SJSA1 (cell line): ENCODE results near the gene TEX35. TPM values are rescaled to one million over a fixed set of nuclear protein-coding genes. Genes with fewer than 3 reads are reported as not detected.

ENCODE experiments used
- DNase-seq, 2 experiments: peaks; one replicate each; pipeline ENCODE4 v3.0.0-alpha.2; 2015 to 2020; ENCODE audit warnings: low spot score in 2 of 2, low read depth in 1 of 2
- H3K27ac ChIP-seq: fragments of 250-450 bp; sonication (Bioruptor Pico); 2 replicates; pipeline ENCODE4 v1.5.1; 2020; ENCODE audit warnings: mild to moderate bottlenecking, moderate library complexity
- H3K27me3 ChIP-seq: fragments of 250-450 bp; sonication (Bioruptor Pico); replicated peaks from 2 replicates; pipeline ENCODE4 v1.5.1; 2020; ENCODE audit warnings: mild to moderate bottlenecking, moderate library complexity
- H3K36me3 ChIP-seq: fragments of 250-450 bp; sonication (Bioruptor Pico); 2 replicates; pipeline ENCODE4 v1.5.1; 2020; ENCODE audit warnings: mild to moderate bottlenecking
- H3K4me1 ChIP-seq: fragments of 250-450 bp; sonication (Bioruptor Pico); replicated peaks from 2 replicates; pipeline ENCODE4 v1.6.1; 2021; ENCODE audit warnings: mild to moderate bottlenecking
- H3K4me3 ChIP-seq: fragments of 250-450 bp; sonication (Bioruptor Pico); 2 replicates; pipeline ENCODE4 v1.5.1; 2020; ENCODE audit warnings: mild to moderate bottlenecking
- H3K9me3 ChIP-seq: fragments of 250-450 bp; sonication (Bioruptor Pico); replicated peaks from 2 replicates; pipeline ENCODE4 v1.5.1; 2020; ENCODE audit warnings: mild to moderate bottlenecking
- total RNA-seq: library from RNA; depleted of rRNA; stranded (reverse); fragments of >200 nt; shearing (Covaris generic); gene quantifications from 2 replicates; pipeline ENCODE4 v1.2.3, GENCODE V29; 2014

Gene TEX35
- total RNA-seq, 1 experiment from 2014 or later: not detected

- H3K27ac ChIP-seq: no peak overlapping the region
- H3K4me3 ChIP-seq: no peak overlapping the region
- no peaks in the 10 kb centered on the region for H3K36me3 ChIP-seq
- peaks cover 22% of the 10 kb centered on the region for H3K4me1 ChIP-seq
- no peak for DNase-seq
- H3K27me3 ChIP-seq: no peaks in the 10 kb centered on the region
- H3K9me3 ChIP-seq: no peaks in the 10 kb centered on the region
Observed at GRCh38 chr1:178533121-178533946, 20.4 kb downstream of the TEX35 start.

DNA sequence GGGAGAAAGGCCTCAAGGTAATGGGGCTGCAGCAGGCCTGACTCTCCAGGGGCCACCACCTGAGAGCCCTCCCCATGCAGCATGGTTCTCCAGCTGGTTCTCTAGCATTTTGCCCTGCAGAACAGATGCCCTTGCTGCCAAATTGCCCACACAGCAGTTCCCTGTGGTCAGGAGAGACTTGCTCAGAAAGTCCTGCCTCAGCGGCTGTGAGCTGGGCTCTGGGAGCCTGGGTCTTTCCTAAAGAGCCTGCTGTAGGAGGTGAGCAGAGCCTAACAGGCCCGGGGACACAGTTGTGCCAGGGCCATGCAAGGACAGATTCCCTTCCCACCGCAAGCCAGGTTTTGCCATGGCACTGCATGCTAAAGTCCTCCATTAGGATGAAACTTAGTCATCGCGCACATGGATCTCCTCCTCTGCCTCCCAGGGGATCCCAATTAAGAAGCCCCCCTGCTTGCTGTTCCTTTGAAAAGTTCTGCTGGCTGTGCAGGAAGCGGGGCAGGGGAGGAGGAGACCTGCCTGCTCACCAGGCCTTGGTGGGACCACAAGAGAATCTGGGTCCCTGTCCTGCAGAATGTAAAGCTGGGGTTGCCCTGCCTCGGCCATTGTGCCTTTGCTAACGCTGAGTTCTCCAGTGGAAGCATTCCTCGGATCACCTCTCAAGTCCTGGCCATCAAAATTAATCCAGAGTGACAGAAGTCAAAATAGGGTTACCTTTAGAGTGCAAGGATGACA, 21.4 kb downstream of the TEX35 start:
- peaks cover 30% of the 10 kb centered on the region for H3K4me1 ChIP-seq

GRCh38 chr1:178536329-178536728, 23.4 kb downstream of the TEX35 start:
- Histone ChIP-seq H3K27ac (no peak overlapping the region), H3K4me1 (peaks cover 27% of the 10 kb centered on the region; the same call in 1 of the 2 replicates), H3K4me3 (no peak overlapping the region), H3K27me3 (no peaks in the 10 kb centered on the region), H3K36me3 (no peaks in the 10 kb centered on the region), H3K9me3 (no peaks in the 10 kb centered on the region)
- no peak for DNase-seq

More for the DNA sequence above, 21.4 kb downstream of the TEX35 start:
- no peak overlapping the region for H3K4me3 ChIP-seq
- no peaks in the 10 kb centered on the region for H3K36me3 ChIP-seq
- no peaks in the 10 kb centered on the region for H3K9me3 ChIP-seq
- no peaks in the 10 kb centered on the region for H3K27me3 ChIP-seq
- H3K27ac ChIP-seq: no peak overlapping the region
- no peak for DNase-seq

- Histone ChIP-seq H3K4me1 (peaks cover 29% of the 10 kb centered on the region), H3K27me3 (no peaks in the 10 kb centered on the region), H3K4me3 (no peak overlapping the region), H3K36me3 (no peaks in the 10 kb centered on the region), H3K27ac (no peak overlapping the region), H3K9me3 (no peaks in the 10 kb centered on the region)
- no peak for DNase-seq
Observed at GRCh38 chr1:178536844-178537371, 24.0 kb downstream of the TEX35 start.

DNA sequence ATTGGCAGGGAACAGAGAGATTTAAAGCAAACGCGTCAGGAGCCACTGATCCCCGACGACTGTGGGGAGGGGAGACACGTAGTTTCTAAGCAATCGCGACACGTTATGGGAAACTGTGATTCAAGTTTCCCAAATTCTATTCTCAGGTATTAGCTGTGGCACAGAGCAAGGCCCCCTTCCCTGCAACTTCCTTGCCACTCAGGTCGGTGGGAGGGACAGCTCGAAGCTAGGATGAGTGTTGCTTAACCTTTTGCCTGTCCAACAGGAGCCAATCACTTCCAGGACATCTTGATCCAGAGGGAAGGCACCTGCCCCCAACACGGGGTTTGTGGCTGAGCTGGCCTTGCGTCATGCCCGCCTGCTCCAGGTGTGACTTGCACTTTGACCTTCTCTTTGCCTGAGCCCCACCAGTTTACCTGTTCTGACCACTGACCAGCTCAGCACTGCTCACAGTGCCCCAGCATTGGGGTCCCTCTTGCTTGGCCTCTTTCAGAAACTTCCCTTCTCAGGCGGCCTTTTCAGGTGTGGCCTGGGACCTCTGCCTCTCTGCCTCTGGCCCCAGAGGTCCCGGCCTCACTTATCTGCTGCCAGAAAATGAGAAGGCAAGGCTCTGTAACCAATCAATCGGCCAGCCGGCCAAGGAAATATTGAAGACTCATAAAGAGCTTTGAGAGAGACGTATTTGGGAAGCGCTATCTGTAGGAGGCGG, 24.6 kb downstream of the TEX35 start:
- H3K4me3 ChIP-seq: no peak overlapping the region

GRCh38 chr1:178538192-178538916, 25.4 kb downstream of the TEX35 start:
- Histone ChIP-seq H3K4me3 (no peak overlapping the region), H3K36me3 (no peaks in the 10 kb centered on the region), H3K4me1 (peaks cover 37% of the 10 kb centered on the region), H3K27me3 (no peaks in the 10 kb centered on the region), H3K27ac (no peak overlapping the region), H3K9me3 (no peaks in the 10 kb centered on the region)
- peak in 1 of 2 experiments; percentile 18 for DNase-seq

More for the DNA sequence above, 24.6 kb downstream of the TEX35 start:
- no peaks in the 10 kb centered on the region for H3K36me3 ChIP-seq
- no peak for DNase-seq
- H3K4me1 ChIP-seq: peaks cover 34% of the 10 kb centered on the region
- H3K9me3 ChIP-seq: no peaks in the 10 kb centered on the region
- H3K27me3 ChIP-seq: no peaks in the 10 kb centered on the region
- no peak overlapping the region for H3K27ac ChIP-seq

- Histone ChIP-seq H3K27ac (no peak overlapping the region), H3K27me3 (no peaks in the 10 kb centered on the region), H3K9me3 (no peaks in the 10 kb centered on the region), H3K4me1 (peaks cover 43% of the 10 kb centered on the region), H3K36me3 (no peaks in the 10 kb centered on the region), H3K4me3 (no peak overlapping the region)
- DNase-seq: no peak
Observed at GRCh38 chr1:178539291-178539690, 26.4 kb downstream of the TEX35 start.

- Histone ChIP-seq H3K4me1 (peaks cover 43% of the 10 kb centered on the region), H3K4me3 (no peak overlapping the region), H3K36me3 (peaks cover under 1% of the 10 kb centered on the region; the same call in 1 of the 2 replicates), H3K9me3 (no peaks in the 10 kb centered on the region), H3K27ac (no peak overlapping the region), H3K27me3 (no peaks in the 10 kb centered on the region)
- no peak for DNase-seq
Observed at GRCh38 chr1:178540204-178540603, 27.3 kb downstream of the TEX35 start.

GRCh38 chr1:178540646-178541045, 27.7 kb downstream of the TEX35 start:
- Histone ChIP-seq H3K9me3 (no peaks in the 10 kb centered on the region), H3K36me3 (peaks cover 5% of the 10 kb centered on the region; the same call in 1 of the 2 replicates), H3K27ac (no peak overlapping the region), H3K27me3 (no peaks in the 10 kb centered on the region), H3K4me3 (no peak overlapping the region), H3K4me1 (peaks cover 43% of the 10 kb centered on the region)
- peak in 1 of 2 experiments; percentile 26 for DNase-seq

DNA sequence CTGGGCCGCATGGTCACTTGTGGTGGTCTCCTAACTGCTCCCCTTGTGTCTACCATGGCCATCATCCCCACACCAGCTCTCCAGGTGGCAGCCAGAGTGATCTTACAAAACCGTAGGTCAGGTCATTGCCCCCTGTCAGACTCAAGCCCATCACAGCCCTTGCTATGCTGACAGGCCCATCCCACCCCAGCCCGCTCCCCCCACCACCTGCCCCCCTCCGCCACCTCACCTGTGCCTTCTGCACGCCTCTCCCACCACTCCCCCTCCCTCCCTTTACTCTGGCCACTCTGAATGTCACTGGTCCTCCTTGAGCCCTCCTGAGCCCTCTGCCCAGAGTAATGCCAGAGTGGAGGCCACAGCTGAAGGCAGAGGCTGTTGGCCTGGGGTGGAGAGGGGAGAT, 28.5 kb downstream of the TEX35 start:
- Histone ChIP-seq H3K9me3 (no peaks in the 10 kb centered on the region), H3K27ac (no peak overlapping the region), H3K4me1 (peaks cover 43% of the 10 kb centered on the region), H3K4me3 (no peak overlapping the region), H3K27me3 (no peaks in the 10 kb centered on the region), H3K36me3 (peaks cover 9% of the 10 kb centered on the region; the same call in 1 of the 2 replicates)
- no peak for DNase-seq

GRCh38 chr1:178541829-178542553, 29.1 kb downstream of the TEX35 start:
- Histone ChIP-seq H3K9me3 (no peaks in the 10 kb centered on the region), H3K36me3 (peaks cover 12% of the 10 kb centered on the region), H3K27ac (0 out of 2 replicates have a peak overlapping the region, but pooled peaks have one; percentile 59), H3K4me1 (peaks cover 39% of the 10 kb centered on the region), H3K4me3 (peak overlapping the region; percentile 62), H3K27me3 (no peaks in the 10 kb centered on the region)
- peak in 1 of 2 experiments; percentile 57 for DNase-seq

DNA sequence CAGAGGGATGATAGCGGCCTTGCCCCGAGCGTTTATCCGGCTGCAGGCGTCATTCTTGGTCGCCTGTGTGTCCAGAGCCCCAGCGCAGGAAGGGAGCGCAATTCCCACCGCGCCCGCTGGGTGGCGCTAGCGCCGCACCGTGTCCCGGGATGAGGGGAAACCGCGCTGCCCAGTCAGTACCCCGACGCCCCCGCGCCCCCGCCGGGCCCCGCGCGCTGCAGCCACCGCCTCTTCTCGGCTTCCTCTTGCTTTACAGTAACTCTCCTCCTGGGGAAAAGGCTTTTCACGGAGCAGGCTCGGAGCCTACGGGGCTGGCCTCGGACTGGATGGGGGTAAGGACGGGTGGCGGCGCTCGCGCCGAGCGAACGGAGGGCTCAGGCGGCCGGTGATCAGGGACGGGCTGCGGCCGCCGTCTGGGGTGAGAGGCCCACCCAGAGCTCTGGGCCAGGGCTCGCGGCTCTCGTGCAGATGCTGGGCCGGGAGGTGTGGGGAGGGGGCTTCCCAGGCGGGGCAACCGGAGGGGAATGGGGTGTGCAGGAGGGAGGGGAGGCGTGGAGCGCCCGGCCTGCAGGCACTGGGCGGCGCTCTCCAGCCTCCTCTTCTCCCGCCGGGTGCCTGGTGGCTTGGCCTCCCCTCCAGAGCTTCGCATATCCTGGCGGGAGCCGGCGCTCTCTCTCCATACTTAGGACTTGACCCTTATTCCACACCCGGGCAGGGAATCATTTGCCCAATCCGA, 29.8 kb downstream of the TEX35 start:
- H3K4me1 ChIP-seq: peaks cover 34% of the 10 kb centered on the region
- DNase-seq: peak; percentile 91 to 96
- no peaks in the 10 kb centered on the region for H3K9me3 ChIP-seq
- no peaks in the 10 kb centered on the region for H3K27me3 ChIP-seq
- peak overlapping the region; percentile 59 for H3K27ac ChIP-seq
- H3K4me3 ChIP-seq: peak overlapping the region; percentile 62
- peaks cover 20% of the 10 kb centered on the region for H3K36me3 ChIP-seq
